ENCODE data around the gene KLF13. TPM values are rescaled to one million over a fixed set of nuclear protein-coding genes. Genes with fewer than 3 reads are reported as not detected.

Gene KLF13
- total RNA-seq, 1 experiment from 2014 or later, result 60.1 TPM

DNA sequence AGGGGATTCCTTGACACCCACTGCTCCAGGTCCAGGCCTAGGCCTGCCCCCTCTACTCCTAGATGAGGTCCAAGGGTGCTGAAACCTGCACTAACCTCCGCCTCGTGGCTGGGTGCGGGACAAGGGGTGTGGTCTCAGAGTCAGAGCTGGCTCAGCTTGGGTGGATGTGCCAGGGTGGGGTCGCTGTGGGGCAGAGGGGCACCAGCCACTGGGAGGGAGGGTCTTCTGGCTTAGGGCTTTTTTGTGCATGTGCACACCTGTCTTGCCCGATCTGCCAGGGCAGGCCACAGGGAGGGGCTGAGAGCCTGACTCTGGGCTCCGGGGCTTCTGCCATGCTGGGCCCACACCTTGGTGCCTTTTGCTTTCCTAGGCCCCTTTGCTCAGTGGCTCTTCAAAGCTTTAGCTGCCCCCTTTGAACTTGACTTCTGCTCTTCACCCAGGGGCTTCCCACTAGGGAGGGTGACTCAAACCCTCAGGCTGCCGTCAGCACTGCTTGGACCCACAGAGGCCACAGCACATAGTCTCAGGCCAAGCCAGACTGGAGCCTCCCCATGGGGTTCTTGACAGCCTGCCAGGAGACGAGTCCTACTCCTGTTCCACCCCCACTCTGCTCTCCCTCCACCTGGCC, 73.0 kb downstream of the KLF13 start (continued):
- no peak for TF ChIP-seq EZH2 (IDR thresholded peaks at IDR 0.05)
- no peak for TF ChIP-seq RAD21 (IDR thresholded peaks at IDR 0.05; ENCODE audit: low read depth)
- no peak for TF ChIP-seq SRF (IDR thresholded peaks at IDR 0.05; ENCODE audit: low read depth)
- TF ChIP-seq, protein P1, sequence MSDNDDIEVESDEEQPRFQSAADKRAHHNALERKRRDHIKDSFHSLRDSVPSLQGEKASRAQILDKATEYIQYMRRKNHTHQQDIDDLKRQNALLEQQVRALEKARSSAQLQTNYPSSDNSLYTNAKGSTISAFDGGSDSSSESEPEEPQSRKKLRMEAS (IDR thresholded peaks at IDR 0.05), result no peak
- no peak for TF ChIP-seq ATF3 (IDR thresholded peaks at IDR 0.05)
- TF ChIP-seq POLR2AphosphoS5 (IDR thresholded peaks at IDR 0.05; ENCODE audit: low read depth, low read length), result no peak
- no peak for TF ChIP-seq ELF1 (IDR thresholded peaks at IDR 0.05; ENCODE audit: borderline replicate concordance, low read depth)
- TF ChIP-seq POLR2A (IDR thresholded peaks at IDR 0.05; ENCODE audit: borderline replicate concordance, extremely low read depth, insufficient read depth, insufficient read length), result no peak
- TF ChIP-seq SIN3A (IDR thresholded peaks at IDR 0.05; ENCODE audit: low read depth), result no peak

DNA sequence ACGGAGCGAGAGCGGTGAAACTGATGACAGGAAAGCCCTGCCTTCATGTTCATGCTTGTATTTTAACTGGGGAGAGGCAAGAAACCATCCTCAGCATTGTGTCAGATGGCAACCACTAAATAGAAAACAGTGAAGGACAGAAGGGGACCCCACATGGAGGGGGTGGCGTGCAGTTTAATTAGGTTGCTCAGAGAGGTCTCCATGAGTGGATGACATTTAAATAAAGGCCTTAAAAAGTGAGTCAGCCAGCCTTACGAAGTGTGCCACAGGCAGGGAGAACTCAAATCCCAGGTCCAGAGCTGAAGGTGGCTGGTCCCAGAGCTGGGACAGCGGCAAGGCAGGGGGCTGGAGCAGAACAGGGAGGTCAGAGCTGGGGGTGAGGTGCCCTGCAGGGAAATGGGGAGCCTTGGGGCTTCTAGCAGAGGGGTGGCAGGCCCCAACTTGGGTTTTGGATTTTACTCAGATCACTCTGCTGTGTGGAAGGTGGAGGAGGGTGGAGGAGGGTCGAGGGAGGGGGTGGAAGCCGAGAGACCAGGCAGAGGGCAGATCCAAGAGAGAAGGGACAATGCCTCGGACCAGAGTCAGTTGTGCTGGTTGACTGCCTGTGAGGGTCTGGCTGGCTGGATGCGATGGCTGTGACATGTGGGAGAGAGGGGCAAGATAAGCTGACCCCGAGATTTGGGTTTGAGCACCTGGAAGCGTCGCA, 73.7 kb downstream of the KLF13 start:
- peak overlapping the region; percentile 10; the same call in 1 of the 2 replicates for H3K4me2 ChIP-seq (ENCODE audit: low read length)
- RAD21 ChIA-PET (ENCODE audit: low non-redundant PET in 1 of 2, low total read pairs in 2 of 2, uncharacterized antibody in 2 of 2, unreplicated experiment in 2 of 2), result interaction anchor here in 1 of 2 experiments (1.2 kb wide), 1 partner anchor 88 kb away, joined by 3 read pairs; no protein-coding TSS in a partner anchor
- intact Hi-C loops (cut with micrococcal nuclease), result no loop called here
- no peaks in the 10 kb centered on the region for H3K27me3 ChIP-seq (ENCODE audit: insufficient read depth, low read length)
- no peaks in the 10 kb centered on the region for H3K79me2 ChIP-seq (ENCODE audit: insufficient read depth, low read length)
- no peaks in the 10 kb centered on the region for H3K9me2 ChIP-seq (ENCODE audit: insufficient read depth)
- DNase-seq (ENCODE audit: low read depth, low spot score) (no peak), ATAC-seq (no peak)
- H4K20me1 ChIP-seq (ENCODE audit: insufficient read depth), result no peaks in the 10 kb centered on the region
- CTCF ChIA-PET, result no interaction called here
- H3K4me3 ChIP-seq (replicated peaks in 1 of 2; ENCODE audit: low read depth in 1 of 2, low read length in 2 of 2), result no peak overlapping the region
- H3K36me3 ChIP-seq (ENCODE audit: control insufficient read depth in 1 of 2, insufficient read depth in 2 of 2, low read length in 2 of 2), result no peaks in the 10 kb centered on the region
- TF ChIP-seq SRF (IDR thresholded peaks at IDR 0.05; ENCODE audit: low read depth) (no peak), CEBPB (IDR thresholded peaks at IDR 0.05; ENCODE audit: low read depth) (no peak), ZBTB33 (IDR thresholded peaks at IDR 0.05; ENCODE audit: extremely low read depth, insufficient replicate concordance, low read length) (no peak), ATF3 (IDR thresholded peaks at IDR 0.05) (no peak)
- H3K4me1 ChIP-seq (ENCODE audit: control insufficient read depth in 1 of 2, insufficient read depth in 2 of 2, low read length in 2 of 2), result peaks cover 41 to 49% of the 10 kb centered on the region in 2 experiments
- no peak overlapping the region for H3K9ac ChIP-seq (ENCODE audit: low read length)
- no peak overlapping the region for H3K27ac ChIP-seq (ENCODE audit: low read depth, low read length)
- no TSS peak for BruUV-seq (replicated peaks)
- no peaks in the 10 kb centered on the region for H3K9me3 ChIP-seq (ENCODE audit: control insufficient read depth in 1 of 2, insufficient read depth in 1 of 2, low read depth in 1 of 2, low read length in 2 of 2)
- no peak overlapping the region for H2AFZ ChIP-seq (ENCODE audit: low read depth, low read length, poor library complexity, severe bottlenecking)
- POLR2A ChIA-PET, result no interaction called here

Data from HCT116 (cell line).